Measurements from ENCODE around the gene STARD3. TPM values are rescaled to one million over a fixed set of nuclear protein-coding genes. Genes with fewer than 3 reads are reported as not detected.
A peak's percentile ranks its signal among the peaks of the same experiment; 100 is the strongest.

The STARD3 gene
- total and polyA plus RNA-seq, 2 donors (not counting 3 experiments of a cell fraction or from before 2014, with no cell fraction given) = 51.0 to 75.7 TPM

DNA sequence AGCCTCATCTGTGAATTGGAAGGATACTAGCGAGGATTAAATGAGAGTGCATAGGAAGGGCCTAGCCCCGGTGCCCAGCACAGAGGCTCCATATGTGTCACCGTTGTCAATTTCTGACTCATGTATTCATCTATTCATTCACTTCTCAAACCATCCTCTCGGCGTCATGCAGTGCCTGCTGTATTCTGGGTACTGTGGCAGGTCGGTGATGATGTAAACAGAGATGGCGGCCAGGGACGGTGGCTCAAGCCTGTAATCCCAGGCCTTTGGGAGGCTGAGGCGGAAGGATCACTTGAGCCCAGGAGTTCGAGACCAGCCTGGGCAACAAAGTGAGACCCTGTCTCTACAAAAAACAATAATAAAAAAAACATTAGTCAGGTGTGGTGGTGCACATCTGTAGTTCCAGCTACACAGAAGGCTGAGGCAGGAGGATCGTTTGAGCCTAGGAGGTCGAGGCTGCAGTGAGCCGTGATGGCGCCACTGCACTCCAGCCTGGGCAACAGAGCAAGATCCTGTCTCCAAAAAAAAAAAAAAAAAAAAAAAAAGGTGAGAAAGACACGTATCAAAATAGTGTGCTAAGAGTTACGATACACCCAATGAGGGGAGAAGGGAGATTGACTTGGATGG, 14.5 kb upstream of the STARD3 start:
- intact Hi-C loops (cut with micrococcal nuclease) = loop anchor here (1.0 to 10.0 kb wide), 10 partner anchors 30 to 358 kb away; partner anchors contain the start of genes MIEN1, PNMT and PSMD3

More for the DNA sequence above, 14.5 kb upstream of the STARD3 start:
- dilution Hi-C loops (cut with MboI; ENCODE audit: extremely low pct_ligation_motif_present, low sequenced_read_pairs) = no loop called here
- no peaks in the 10 kb centered on the region for H3K36me3 ChIP-seq (ENCODE audit: control insufficient read depth in 2 of 2, extremely low read depth in 1 of 2, insufficient read depth in 2 of 2, low read length in 2 of 2)
- no peak for FAIRE-seq
- H2AFZ ChIP-seq (ENCODE audit: low read depth, low read length) = no peak overlapping the region
- H3K4me2 ChIP-seq (ENCODE audit: insufficient read depth, low read length) = no peak overlapping the region
- no peak for DNase-seq (ENCODE audit: low read depth, low spot score)
- H3K9ac ChIP-seq (replicated peaks; ENCODE audit: extremely low read depth, insufficient read depth, low read length) = no peak overlapping the region
- H3K27me3 ChIP-seq (ENCODE audit: control insufficient read depth in 2 of 2, insufficient read depth in 2 of 2, low read length in 2 of 2) = peaks cover 28 to 29% of the 10 kb centered on the region in 2 experiments
- H3K4me1 ChIP-seq (ENCODE audit: control insufficient read depth, extremely low read depth, insufficient read depth, low read length) = peaks cover 7% of the 10 kb centered on the region
- H4K20me1 ChIP-seq (replicated peaks; ENCODE audit: control insufficient read depth, extremely low read depth, insufficient read depth, low read length) = no peaks in the 10 kb centered on the region
- ChIA-PET CTCF (interaction anchor here (0.9 to 5.8 kb wide), 35 partner anchors 9 to 360 kb away, joined by 3 to 291 read pairs (median 10); partner anchors contain the start of genes ERBB2, MIEN1, PGAP3 and PNMT), POLR2A (no interaction called here)
- H3K9me1 ChIP-seq (replicated peaks; ENCODE audit: control insufficient read depth, extremely low read depth, insufficient read depth, low read length) = no peaks in the 10 kb centered on the region
- H3K27ac ChIP-seq (ENCODE audit: insufficient read depth, low read depth, low read length) = no peak overlapping the region
- no peak overlapping the region for H3K4me3 ChIP-seq (replicated peaks in 1 of 3; ENCODE audit: insufficient read depth in 1 of 3, low read depth in 1 of 3, low read length in 3 of 3)
- TF ChIP-seq JUN (IDR thresholded peaks at IDR 0.05; ENCODE audit: borderline replicate concordance, insufficient read depth, insufficient read length, low read depth) (no peak), POLR2AphosphoS5 (IDR thresholded peaks at IDR 0.05; ENCODE audit: insufficient read depth, low read depth, low read length) (no peak), EZH2 (IDR thresholded peaks at IDR 0.05; ENCODE audit: borderline replicate concordance, low read depth, low read length, severe bottlenecking) (peak; percentile 8), GATA2 (IDR thresholded peaks at IDR 0.05; ENCODE audit: insufficient read depth, insufficient read length, low read depth, low read length) (no peak)
- TF ChIP-seq, protein P1, sequence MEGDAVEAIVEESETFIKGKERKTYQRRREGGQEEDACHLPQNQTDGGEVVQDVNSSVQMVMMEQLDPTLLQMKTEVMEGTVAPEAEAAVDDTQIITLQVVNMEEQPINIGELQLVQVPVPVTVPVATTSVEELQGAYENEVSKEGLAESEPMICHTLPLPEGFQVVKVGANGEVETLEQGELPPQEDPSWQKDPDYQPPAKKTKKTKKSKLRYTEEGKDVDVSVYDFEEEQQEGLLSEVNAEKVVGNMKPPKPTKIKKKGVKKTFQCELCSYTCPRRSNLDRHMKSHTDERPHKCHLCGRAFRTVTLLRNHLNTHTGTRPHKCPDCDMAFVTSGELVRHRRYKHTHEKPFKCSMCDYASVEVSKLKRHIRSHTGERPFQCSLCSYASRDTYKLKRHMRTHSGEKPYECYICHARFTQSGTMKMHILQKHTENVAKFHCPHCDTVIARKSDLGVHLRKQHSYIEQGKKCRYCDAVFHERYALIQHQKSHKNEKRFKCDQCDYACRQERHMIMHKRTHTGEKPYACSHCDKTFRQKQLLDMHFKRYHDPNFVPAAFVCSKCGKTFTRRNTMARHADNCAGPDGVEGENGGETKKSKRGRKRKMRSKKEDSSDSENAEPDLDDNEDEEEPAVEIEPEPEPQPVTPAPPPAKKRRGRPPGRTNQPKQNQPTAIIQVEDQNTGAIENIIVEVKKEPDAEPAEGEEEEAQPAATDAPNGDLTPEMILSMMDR (IDR thresholded peaks at IDR 0.05; ENCODE audit: extremely low read depth in 1 of 2, insufficient read depth in 1 of 2, low read depth in 1 of 2, low read length in 2 of 2) = no peak
- BruUV-seq (replicated peaks) = no TSS peak
- H3K79me2 ChIP-seq (ENCODE audit: control insufficient read depth, insufficient read depth, low read length) = no peaks in the 10 kb centered on the region
- H3K9me3 ChIP-seq (replicated peaks; ENCODE audit: control insufficient read depth, insufficient read depth, low read length) = no peaks in the 10 kb centered on the region

Measured in endothelial cell of umbilical vein (primary cell).